LNCAP (cell line): ENCODE results near the gene TLE5.

Source experiments
- TF ChIP-seq, protein P1 (sequence below): fragments of 450-650 bp; IDR thresholded peaks from 2 replicates; pipeline ENCODE4 v1.5.1; 2017; ENCODE audit warnings: mild to moderate bottlenecking

TLE5 gene

DNA sequence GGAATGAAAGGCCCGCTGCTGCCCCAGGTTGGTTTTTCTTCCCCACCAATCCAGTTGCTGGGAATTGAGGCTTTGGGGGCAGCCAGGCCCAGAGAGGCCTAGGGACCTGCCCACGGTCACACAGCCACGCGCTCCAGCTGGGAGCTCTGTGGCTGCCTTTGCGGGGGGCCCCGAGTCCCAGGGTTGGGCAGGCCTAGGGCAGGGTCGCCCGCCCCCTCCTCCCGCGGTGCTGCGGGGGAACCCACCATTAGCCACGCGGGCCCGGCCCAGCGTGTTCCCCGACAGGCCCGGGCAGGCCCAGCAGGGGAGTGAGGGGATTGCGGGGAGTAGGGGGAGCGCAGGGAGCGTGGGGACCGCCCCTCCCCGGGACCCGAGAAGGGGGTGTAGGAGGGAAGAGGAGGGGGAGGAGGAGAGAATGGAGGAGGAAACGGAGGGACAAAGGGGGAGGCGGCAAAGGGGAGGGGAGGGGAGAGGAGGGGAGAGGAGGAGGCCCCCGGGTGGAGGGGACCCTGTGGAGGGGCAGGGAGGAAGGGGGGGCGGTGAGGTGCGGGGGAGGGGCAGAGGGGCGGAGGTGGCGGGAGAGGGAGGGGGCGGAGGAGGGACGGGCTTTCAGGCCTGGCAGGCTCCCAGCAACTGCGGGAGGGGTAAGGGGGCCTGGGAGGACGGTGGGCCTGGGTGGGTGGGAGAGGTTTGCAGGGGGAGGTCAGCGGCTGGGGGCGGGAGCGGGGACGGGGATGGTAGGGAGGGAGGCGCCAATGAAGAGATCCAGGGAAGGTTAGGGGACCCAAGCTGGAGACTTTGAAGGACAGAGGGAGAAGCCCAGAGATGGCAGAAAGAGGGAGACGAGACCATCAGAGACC is 20.3 kb downstream of the TLE5 start:
- TF ChIP-seq, protein P1, sequence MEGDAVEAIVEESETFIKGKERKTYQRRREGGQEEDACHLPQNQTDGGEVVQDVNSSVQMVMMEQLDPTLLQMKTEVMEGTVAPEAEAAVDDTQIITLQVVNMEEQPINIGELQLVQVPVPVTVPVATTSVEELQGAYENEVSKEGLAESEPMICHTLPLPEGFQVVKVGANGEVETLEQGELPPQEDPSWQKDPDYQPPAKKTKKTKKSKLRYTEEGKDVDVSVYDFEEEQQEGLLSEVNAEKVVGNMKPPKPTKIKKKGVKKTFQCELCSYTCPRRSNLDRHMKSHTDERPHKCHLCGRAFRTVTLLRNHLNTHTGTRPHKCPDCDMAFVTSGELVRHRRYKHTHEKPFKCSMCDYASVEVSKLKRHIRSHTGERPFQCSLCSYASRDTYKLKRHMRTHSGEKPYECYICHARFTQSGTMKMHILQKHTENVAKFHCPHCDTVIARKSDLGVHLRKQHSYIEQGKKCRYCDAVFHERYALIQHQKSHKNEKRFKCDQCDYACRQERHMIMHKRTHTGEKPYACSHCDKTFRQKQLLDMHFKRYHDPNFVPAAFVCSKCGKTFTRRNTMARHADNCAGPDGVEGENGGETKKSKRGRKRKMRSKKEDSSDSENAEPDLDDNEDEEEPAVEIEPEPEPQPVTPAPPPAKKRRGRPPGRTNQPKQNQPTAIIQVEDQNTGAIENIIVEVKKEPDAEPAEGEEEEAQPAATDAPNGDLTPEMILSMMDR, result no peak

DNA sequence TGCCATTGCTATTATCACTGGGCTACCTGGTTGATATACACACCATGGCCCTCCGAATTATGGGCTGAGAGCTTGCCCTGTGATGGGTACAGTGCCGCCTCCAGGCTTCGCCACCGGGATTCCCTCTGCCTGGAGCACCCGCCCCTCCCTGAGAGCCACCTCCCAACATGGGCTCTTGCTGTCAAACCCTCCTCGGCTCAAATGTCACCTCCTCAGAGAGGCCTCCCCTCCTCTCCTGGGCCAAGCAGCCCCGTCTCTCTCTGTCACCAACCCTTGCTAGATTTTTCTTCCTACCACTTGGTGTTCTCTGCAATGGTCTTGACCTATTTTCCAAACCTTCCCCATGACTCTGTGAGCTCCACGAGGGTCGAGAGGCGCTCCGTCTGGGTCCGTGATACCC is 21.0 kb downstream of the TLE5 start:
- TF ChIP-seq, protein P1, result no peak

DNA sequence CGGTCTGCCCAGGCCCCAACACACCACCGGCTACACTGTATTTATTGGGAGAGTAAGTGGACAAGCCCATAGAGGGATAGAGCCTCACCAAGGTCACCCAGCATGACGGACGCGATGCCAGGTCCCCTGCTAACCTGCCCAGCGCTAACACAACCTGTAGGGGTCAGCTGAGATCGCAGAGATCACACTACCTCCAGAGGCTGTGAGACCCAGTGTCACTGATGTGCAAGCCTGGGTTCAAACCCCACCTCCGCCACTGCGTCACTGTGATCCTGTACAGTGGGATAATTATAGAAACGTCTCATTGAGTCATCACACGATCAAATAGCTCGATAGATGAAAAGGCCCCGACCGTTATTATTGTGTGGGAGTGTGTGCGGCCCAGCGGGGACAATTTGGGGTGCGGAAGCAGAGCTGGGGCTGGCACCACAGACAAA is 22.6 kb downstream of the TLE5 start:
- TF ChIP-seq, protein P1, result no peak

DNA sequence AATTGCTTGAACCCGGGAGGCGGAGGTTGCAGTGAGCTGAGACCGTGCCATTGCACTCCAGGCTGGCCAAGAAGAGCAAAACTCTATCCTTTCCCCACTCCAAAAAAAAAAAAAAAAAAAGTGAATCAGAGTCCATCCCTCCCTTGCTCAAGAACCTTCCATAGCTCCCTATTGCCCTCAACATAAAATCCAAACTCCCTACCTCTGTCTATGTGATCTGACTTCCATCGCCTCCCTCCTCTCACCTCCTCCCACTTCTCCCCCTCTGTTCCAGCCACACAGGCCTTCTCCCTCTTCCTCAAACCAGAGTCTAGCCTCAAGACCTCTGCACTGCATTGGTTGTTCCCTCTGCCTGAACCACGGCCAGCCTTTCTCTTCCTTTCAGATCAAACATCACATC is 23.2 kb downstream of the TLE5 start:
- TF ChIP-seq, protein P1, result no peak

DNA sequence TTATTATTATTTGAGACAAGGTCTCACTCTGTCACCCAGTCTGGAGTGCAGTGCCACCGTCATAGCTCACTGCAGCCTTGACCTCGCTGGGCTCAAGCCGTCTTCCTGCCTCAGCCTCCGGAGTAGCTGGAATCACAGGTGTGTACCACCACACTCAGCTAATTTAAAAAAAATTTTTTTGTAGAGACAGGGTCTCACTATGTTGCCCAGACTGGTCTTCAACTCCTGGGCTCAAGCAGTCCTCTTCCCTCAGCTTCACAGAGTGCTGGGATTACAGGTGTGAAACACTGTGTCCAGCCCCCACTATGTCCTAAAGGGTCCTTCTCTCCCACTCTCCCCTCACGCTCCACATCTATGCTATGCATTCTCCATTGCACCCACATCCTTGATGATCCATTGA is 24.1 kb downstream of the TLE5 start:
- TF ChIP-seq, protein P1, result no peak

DNA sequence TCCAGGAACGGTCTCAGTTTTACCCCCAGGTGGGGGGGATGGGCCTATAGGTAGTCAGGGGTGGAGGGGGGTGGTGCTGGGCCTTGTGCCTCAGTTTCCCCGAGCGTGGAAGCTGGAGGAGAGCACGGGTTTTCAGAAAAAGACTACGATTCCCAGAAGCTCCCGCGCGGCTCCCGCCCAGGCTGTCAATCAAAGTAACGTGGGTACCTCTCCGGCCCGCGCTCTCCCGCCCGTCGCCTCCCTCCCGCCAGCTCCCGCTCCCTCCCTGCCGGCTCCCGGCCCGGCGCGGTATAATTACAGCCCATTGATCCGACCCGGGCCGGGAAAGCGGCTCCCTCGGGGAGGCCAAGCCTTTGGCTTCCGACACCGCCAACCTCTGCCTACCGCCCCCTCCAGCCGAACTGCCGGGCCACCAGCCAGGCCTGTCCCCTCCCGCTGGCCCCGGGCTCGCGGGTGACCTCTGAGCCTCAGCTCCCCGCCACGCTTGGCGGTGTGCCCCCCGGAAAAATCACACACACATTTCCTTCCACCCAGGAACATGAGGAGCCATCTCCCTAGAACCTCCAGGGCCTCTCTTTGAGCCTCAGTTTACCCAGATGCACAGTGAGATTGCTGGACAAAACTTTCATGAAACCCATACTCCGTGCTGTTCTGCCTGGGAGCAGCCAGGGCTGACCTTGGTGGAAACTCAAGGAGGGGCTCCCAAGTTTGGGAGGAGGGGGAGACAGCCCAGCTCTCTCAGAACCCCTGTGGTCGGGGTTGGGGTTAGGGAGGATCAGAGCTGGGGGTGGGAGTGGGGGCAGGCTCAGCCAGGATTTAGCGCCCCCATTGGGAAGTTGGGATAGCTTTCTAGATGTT is 25.9 kb downstream of the TLE5 start:
- TF ChIP-seq, protein P1, result no peak

DNA sequence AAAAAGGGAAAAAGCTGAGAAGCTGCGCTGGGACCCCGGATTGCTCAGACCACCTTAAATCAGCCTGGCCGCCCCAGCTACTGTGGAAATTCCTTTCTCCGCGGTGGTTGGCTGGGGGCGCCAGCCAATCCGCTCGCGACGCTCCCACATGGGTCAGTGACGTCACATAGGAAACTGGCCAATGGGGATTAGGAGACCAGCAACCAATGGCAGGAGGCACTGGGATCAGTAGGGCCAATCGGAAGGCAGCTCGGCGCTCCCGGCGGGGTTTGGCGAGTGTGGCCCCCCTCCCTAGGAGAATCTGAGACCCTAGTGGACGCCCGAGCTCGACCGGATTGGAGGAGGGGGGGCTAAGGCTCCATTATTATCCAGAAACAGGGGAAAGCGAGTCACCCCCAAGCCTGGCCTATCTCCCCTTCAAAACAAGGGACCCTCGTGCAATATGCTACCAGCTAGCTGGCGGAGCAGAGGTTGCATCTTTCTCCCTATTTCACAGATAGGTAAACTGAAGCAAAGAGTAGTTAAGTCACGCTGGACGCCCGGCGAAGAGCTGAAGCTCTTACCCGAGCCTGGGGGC is 26.7 kb downstream of the TLE5 start:
- TF ChIP-seq, protein P1, result no peak
